GOT3 (cell line): Measurements from ENCODE around the gene ZC3H10.
"Not testable (repeated sequence)": the region's sequence is repeated elsewhere in the genome, so short reads cannot be mapped to it uniquely, and the experiment has no call there.

Source experiments
- DNase-seq: peaks from one replicate; lab custom pipeline; 2025; ENCODE audit warnings: mixed read lengths; lab: John Stamatoyannopoulos, UW

ZC3H10 gene

DNA sequence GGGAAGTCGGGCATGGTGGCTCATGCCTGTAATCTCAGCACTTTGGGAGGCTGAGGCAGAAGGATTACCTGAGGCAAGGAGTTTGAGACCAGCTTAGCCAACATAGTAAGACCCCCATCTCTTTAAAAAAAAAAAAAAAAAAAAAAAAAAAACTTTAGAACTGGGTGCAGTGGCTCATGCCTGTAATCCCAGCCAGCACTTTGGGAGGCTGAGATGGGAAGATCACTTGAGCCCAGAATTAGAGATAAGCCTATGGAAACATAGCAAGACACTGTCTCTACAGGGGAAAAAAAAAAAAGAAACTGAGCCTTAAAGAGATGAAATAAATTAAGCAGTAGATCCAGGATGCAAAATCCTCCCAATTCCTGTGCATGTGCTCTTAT is 15.4 kb upstream of the ZC3H10 start:
- no peak for DNase-seq

DNA sequence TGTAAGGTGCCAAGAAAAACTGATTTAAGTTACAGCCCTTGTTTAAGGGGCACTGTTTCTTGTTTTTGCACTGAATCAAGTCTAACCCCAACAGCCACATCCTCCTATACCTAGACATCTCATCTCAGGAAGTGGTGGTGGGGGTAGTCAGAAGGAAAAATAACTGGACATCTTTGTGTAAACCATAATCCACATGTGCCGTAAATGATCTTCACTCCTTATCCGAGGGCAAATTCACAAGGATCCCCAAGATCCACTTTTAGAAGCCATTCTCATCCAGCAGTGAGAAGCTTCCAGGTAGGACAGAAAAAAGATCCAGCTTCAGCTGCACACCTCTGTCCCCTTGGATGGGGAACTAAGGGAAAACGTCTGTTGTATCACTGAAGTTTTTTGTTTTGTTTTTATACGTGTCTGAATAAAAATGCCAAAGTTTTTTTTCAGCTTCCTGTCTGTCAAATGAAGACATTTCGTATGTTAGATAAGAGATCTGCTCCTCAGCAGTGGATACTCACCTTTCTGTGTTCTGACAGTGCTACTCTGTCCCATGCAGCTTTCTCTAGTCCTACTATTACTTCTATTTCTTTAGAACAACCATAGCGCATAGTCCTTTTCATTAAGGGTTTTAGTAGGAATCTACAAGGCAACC is 14.9 kb upstream of the ZC3H10 start:
- no peak for DNase-seq

DNA sequence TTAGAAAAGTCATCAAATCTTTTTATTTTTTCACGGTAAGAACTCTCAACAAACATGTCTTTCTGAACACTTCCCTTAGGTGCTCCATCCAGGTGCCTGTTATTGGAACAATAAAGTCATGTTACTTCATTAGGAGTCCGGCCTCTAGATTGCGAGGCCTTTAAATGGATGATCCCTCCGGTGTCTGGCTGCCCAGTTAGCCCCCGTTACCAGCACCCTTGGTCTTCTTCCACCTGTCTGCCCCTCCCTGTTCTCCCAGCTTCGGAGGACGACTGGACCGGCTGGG is 14.3 kb upstream of the ZC3H10 start:
- DNase-seq: no peak

DNA sequence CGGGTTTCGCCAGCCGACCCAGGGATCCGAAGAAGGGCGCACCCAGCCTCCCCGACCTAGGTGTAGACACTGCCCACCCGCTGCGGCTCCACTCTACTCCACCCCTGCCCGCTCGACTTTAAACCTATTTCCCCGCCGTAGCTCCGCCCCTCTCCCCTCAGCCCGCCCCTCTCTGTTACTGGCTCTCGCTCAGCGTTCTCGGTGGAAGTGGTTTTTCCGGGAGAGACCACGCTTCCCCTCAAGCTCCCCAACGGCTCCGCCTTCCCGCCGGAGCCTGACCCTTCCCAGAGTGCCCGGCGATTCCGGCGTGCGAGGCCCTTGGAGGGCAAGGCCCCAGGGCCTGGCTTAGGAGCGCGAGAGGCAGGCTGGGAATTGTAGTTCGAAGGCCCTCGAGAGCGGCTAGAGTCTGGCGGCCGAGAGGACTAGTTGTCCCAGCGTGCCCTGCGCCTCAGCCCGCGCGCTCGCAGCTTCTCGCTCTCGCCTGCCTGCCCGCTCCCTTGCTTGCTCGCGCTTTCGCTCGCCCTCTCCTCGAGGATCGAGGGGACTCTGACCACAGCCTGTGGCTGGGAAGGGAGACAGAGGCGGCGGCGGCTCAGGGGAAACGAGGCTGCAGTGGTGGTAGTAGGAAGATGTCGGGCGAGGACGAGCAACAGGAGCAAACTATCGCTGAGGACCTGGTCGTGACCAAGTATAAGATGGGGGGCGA is 13.8 kb upstream of the ZC3H10 start, which contains the start of gene PA2G4:
Gene PA2G4, plus strand, starts transcription at position 451 of the 706 bp plus-strand sequence. Its CDS starts 179 bp downstream, at position 630.
- peak; percentile 86 for DNase-seq

DNA sequence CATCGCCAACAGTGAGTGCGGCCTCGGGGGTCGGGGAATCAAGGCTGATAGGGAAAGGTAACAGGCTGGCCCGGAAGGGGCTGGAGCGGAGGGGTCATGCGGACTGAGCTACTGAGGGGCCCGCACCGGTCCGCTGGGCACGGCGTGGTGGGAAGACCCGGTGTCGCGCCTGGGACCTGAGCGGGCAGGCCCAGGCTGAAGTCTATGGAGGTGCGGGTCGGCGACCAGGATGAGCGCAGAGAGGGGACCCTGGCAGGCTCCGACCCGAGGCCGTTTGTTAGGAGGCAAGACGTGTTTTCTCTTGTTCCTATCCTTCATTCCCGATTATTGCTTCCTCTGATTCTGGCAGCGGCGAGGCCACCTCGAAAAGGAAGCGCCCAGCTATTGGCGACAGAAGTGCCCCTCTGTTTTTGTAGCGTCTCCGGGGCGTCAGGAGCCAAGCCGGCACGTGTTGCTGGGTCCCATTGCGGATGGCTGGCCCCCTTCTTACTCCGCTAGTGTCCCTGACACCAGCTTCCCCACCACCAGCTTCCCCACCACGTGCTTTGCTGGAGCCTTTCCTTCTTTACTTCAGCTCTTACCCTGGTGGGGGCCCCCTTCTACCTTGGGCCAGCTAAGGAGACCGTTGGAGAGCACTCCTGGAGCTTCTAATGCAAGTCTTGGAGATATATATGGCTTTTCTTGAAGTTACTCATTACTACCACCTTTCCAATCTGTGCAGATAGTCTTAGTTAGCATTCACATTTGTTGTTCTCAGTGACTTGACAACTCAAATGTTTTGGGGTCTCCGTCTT is 13.1 kb upstream of the ZC3H10 start:
- no peak for DNase-seq

DNA sequence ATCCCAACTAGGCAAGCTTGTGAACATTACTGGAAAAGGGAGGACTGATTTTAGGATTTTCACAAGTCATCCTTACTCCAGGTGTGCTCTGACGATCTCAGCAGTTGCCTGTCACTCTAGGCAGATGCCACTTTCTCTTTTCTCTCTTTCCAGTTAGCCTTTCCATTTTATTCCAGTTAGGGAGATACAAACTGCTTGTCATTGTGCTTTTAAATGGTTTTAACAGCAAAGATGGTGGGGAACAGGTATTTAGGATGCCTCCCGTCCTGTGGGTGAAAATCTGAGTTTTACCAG is 12.5 kb upstream of the ZC3H10 start:
- DNase-seq: no peak

DNA sequence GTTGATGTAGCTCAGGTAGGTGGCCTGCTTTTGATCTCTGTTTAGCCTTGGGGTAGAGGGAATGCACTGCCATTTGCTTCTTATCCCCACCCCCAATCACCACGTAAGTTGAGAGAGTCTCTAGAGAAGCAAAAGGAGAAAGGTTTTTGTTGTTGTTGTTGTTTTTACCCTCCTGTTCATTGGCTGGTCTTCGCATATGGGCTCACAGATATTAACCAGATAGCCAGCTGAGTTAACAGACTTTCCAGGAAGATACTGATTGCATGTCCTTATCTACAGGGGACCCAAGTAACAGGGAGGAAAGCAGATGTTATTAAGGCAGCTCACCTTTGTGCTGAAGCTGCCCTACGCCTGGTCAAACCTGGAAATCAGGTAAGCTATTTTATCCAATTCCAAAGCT is 10.8 kb upstream of the ZC3H10 start:
- no peak for DNase-seq

DNA sequence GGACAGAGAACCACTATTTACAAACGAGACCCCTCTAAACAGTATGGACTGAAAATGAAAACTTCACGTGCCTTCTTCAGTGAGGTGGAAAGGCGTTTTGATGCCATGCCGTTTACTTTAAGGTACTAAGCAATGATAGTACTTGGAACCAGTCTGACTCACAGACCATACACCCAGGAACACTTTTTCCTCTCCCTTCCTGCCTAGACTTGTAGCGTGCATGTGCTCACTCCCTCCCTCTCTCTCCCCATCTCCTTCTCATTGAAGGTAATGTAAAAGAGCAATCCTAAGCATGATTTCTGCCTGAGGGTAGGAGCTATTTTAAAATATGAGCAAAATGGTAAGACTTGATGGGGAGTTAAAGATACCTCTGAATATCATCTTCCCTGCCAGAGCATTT is 7.5 kb upstream of the ZC3H10 start:
- DNase-seq: no peak

DNA sequence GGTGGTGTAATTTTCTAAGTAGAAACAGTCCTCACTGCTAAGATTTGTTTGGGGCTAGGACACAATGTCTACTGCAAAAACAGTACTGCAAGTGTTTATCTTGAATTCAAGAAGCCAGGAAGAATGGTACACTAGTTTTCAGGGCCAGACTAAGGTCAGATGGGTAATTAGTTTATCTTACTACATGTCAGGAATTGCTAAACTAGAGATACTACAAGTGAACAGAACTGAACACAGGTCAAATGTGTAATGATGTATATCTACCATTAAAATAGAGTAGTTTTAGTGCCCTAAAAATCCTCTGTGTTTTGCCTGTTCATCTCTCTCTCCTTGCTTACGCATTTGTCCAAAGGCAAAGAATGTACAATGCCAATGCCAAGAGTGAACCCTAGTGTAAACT is 4.0 kb upstream of the ZC3H10 start:
- no peak for DNase-seq

DNA sequence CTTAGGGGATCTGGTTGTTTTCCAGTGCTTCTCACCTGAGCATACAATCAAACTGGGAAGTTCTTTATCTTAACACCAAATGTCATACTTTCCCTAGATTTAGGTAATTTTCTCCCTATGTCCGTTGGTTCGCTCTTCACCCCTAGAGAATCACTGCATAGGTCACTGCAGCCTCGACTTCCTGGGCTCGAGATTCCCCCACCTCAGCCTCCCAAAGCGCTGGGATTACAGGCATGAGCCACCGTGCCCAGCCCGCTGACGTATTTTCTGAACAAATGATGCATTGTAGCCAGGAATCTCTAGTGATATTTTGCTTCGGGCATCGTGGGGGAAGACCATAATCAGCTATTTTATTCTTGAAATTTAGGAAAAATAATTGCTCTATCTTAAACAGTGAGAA is 2.7 kb upstream of the ZC3H10 start:
- no peak for DNase-seq

DNA sequence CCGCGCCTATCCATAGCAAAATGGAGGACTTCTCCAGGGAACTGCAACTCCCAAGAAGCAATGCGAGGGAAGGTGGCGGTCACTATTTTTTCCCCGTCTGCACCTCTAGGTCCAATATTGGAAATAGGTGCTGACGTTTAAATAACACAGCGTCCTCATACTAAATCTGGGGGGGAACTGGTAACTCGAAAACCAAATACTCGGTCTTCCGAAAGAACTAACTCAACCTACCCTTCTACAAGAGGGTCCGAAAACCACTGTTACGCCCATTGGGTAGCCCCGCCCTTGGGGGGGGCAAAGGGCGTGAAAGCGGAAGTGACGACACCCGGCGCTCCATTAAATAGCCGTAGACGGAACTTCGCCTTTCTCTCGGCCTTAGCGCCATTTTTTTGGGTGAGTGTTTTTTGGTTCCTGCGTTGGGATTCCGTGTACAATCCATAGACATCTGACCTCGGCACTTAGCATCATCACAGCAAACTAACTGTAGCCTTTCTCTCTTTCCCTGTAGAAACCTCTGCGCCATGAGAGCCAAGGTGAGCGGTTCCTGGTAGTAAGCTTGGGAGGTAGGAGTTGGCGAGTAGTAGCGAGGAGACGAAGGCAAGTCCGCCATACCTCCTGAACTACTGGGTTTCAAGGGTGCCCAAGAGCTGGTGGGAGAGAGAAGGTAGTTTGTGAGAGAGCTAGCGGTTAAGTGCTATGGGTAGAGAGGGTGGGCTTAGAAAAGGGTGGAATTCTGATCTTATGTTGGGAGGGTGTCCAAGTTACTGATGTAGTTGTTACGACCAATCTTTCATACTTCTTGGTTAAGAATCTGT is 1.6 kb upstream of the ZC3H10 start, which contains the start of gene RPL41:
Gene RPL41, plus strand, starts transcription at position 367 of the 815 bp plus-strand sequence.
- peak; percentile 57 for DNase-seq

DNA sequence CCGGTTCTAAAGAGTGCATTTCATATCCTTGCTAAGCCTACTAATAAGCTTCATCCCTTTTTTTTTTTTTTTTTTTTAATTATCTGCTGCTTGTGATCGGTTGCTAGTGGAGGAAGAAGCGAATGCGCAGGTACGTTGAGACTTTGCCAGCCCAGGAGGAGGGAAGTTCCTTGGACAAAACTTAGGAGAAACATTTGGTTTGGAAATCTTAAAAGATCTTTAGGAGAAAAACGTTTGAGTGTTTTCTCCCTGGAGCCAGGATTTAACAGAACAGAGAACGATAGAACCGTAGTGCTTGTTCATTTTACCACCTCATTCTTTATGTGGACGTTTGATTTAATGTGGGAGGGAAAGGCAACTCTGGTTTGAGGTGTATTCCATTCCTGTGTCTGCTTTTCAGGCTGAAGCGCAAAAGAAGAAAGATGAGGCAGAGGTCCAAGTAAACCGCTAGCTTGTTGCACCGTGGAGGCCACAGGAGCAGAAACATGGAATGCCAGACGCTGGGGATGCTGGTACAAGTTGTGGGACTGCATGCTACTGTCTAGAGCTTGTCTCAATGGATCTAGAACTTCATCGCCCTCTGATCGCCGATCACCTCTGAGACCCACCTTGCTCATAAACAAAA is 872 bp upstream of the ZC3H10 start:
- not testable (repeated sequence) for DNase-seq

DNA sequence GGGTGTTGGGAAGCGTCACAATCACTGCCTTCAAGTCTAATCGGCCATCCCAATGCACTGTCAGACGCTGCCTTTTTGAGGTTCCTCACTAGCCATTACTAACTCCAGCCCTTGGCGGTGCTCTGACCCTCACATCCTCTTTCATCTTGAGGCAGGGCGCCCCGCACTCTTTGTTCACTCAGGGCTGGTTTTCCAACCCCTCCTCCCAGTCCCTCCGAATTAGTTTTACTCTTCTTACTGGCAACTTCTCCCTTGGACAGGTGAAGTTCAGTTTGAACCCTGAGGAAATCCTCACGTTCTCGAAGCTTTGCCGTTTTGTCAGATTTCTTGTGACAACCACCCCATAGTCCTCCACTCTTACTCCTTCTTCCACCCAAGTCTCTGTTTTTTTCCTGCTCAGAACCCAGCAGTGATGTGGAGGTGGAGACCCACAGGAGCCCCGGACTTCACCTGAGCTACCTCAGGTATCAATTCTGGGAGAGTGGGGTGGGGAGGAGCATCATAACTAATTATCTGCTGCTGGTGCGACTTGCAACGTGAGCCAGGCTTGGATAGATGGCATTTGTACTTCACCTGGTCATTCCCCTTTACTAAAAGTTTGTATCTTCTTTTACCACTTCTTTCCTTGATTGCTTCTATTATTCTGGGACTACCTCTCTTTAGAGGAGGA is 757 bp downstream of the ZC3H10 start:
- DNase-seq: no peak

DNA sequence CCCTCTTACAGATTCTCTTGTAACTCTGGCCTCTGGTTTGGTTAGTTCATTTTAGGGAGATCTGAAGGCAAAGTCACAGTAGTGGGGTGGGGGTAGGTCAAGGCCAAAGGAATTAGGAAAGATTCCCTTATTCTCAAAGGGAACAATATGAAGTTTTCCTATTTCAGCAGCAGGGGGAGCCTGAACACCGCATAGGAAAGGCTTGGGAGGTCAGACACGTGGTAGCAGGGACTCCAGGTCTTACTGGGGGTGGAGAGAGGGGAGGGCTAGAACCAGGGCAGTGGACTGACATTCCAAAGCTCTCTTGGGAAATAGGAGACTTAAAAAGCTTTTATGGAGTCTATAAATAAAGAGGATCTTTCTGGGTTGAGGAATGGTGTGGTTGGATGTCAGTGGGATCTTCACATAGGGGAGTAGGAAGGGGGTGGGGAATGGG is 1.3 kb downstream of the ZC3H10 start:
- no peak for DNase-seq

DNA sequence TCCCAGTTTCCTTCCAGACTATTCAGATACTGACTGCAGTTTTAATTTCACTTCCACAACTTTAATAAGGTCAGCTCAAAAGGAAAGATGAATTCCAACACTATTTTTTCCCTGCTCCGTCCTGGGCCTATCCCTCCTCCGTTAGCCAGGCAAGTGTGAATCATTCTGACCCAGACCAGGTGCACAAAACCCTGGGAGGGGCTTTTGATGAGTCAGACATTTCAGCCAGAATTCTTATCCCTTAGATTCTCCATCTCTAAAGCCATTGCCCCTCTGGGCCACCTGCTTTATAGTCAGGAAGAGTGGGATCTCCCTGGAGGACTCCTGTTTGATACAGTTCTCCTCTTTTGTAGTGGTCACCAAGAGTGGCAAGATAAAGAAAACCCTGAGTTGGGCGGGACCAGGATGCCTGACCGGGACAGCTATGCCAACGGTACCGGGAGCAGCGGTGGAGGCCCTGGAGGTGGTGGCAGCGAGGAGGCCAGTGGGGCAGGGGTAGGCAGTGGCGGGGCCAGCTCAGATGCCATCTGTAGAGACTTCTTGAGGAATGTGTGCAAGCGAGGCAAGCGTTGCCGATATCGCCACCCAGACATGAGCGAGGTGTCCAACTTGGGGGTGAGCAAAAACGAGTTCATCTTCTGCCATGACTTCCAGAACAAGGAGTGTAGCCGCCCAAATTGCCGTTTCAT is 2.2 kb downstream of the ZC3H10 start:
- DNase-seq: no peak

DNA sequence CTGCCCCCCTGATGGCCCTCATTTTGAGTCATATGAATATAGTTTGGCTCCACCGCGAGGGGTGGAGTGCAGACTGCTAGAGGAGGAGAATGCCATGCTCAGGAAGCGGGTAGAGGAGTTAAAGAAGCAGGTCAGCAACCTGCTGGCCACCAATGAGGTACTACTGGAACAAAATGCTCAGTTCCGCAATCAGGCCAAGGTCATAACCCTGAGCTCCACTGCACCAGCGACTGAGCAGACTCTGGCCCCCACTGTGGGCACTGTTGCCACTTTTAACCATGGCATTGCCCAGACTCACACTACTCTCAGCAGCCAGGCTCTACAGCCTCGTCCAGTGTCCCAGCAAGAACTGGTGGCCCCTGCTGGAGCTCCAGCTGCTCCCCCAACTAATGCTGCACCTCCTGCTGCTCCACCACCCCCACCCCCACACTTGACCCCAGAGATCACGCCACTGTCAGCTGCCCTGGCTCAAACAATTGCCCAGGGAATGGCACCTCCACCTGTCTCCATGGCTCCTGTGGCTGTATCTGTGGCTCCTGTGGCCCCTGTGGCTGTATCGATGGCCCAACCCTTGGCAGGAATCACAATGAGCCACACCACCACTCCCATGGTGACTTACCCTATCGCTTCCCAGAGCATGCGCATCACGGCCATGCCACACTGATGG is 3.3 kb downstream of the ZC3H10 start:
- no peak for DNase-seq

DNA sequence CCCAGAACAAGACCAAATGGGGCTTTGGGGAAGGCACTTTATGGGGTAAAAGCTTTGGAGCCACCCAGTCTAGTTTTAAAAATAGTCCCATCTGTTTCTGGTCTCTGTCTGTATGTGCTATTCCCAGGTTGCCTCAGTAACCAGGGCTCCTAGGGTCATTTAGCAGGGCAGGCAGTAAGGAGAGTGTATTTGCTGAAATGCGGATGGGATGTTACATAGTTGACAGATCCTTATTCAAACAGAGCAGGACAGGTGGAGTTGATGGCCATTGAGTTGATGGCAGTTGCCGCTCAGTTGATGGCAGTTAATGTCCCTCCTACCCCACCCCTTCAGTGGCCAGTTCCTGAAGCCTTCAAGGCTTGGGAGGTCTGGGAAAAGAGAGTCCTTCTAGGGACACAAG is 4.6 kb downstream of the ZC3H10 start:
- no peak for DNase-seq

DNA sequence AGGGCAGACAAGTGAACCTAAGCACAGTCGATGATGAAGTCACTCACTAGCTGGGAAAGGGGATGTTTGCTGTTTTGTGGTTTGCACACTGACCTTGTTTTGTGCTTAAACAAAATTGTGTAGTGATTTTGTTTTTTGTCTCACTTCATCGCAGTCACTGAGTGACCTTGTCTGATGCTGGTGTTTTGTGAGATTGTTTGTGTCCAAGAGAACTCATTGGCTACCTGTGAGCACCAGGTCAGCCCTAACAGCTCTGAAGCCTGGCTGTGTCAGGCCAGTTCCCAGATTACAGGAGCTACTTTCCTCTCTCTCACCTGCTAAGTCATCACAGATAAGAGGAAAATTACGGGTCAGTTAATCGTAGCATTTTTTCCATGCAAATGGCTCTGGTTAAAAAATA is 6.1 kb downstream of the ZC3H10 start:
- no peak for DNase-seq

DNA sequence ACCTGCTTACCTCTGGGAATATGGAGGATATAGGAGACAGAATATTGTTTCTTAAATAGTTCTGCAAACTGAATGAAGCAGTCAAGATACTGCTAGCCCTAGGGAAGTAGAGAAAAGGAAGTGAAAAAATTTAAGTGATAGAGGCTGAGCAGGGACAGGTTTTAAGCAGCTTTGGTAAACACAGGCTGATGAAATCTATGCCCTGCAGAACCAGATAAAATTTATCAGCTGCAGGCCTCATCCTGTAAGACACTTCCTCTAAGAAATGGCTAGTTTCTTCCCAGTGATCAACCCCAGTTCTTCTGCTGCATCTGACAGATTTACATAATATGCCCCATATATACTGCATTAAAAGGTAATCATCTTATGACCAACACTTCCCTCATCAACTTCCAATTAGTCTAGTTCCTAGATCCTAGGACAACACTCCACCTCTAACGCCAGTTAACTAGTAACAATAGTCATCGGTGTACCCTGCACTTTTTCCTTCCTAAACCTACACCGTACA is 8.7 kb downstream of the ZC3H10 start:
- DNase-seq: no peak

DNA sequence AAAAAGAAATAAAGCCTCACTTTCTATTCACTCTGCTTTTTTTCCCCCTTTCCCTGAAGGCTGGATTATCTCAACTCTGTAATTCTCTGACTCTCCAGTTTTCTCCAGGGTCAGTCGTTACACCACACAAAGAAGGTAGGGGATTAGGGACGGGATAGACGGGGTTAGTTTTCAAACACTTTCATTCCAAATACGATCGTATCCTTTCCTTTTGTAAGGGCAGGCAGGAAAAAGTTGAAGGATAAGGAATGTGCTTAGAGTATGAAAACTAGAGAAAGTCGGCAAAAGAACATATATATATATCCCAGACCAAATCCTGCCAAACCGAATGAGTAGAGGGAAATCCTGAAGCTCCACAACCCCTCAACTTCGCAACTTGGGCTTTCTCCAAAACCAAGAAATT is 9.4 kb downstream of the ZC3H10 start:
- DNase-seq: no peak
